Gastrocnemius medialis (tissue), 4 donors: Measurements from ENCODE around the gene BCL7A.

Experiments used
- POLR2A ChIP-seq, 2 donors: fragments of 450-650 bp; IDR thresholded peaks; one replicate each; pipeline ENCODE4 v1.6.1; 2017; ENCODE audit warnings: antibody characterized with exemption in 2 of 2, mild to moderate bottlenecking in 2 of 2, moderate library complexity in 2 of 2
- TF ChIP-seq, protein P1 (sequence below), 5 experiments: fragments of 450-650 bp in 3 of 5; fragments of 200-600 bp in 2 of 5; sonication (generic) in 2 of 5; IDR thresholded peaks in 4 of 5; conservative IDR thresholded peaks in 1 of 5; 1 replicate in 4 of 5; 2 replicates in 1 of 5; pipeline ENCODE4 v1.5.1; 2016 to 2019; ENCODE audit warnings: antibody characterized with exemption in 5 of 5, mild to moderate bottlenecking in 3 of 5, moderate library complexity in 3 of 5

GRCh38 chr12:121980191-121980891, 41.3 kb upstream of the BCL7A start:
- TF ChIP-seq, protein P1, sequence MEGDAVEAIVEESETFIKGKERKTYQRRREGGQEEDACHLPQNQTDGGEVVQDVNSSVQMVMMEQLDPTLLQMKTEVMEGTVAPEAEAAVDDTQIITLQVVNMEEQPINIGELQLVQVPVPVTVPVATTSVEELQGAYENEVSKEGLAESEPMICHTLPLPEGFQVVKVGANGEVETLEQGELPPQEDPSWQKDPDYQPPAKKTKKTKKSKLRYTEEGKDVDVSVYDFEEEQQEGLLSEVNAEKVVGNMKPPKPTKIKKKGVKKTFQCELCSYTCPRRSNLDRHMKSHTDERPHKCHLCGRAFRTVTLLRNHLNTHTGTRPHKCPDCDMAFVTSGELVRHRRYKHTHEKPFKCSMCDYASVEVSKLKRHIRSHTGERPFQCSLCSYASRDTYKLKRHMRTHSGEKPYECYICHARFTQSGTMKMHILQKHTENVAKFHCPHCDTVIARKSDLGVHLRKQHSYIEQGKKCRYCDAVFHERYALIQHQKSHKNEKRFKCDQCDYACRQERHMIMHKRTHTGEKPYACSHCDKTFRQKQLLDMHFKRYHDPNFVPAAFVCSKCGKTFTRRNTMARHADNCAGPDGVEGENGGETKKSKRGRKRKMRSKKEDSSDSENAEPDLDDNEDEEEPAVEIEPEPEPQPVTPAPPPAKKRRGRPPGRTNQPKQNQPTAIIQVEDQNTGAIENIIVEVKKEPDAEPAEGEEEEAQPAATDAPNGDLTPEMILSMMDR (IDR thresholded peaks at IDR 0.05 in 4 of 5, conservative IDR thresholded peaks at IDR 0.05 in 1 of 5) = no peak
- no peak for TF ChIP-seq POLR2A (IDR thresholded peaks at IDR 0.05)
